ENCODE measurements around the gene OOSP4B.
"Not testable (repeated sequence)": the region's sequence is repeated elsewhere in the genome, so short reads cannot be mapped to it uniquely, and the experiment has no call there.

OOSP4B gene

GRCh38 chr11:60016881-60017280 is at the start of gene OOSP4B:
OOSP4B (plus strand) TSS chr11:60017181.
- DNase-seq (ENCODE audit: low spot score): no peak
- TF ChIP-seq, protein P1, sequence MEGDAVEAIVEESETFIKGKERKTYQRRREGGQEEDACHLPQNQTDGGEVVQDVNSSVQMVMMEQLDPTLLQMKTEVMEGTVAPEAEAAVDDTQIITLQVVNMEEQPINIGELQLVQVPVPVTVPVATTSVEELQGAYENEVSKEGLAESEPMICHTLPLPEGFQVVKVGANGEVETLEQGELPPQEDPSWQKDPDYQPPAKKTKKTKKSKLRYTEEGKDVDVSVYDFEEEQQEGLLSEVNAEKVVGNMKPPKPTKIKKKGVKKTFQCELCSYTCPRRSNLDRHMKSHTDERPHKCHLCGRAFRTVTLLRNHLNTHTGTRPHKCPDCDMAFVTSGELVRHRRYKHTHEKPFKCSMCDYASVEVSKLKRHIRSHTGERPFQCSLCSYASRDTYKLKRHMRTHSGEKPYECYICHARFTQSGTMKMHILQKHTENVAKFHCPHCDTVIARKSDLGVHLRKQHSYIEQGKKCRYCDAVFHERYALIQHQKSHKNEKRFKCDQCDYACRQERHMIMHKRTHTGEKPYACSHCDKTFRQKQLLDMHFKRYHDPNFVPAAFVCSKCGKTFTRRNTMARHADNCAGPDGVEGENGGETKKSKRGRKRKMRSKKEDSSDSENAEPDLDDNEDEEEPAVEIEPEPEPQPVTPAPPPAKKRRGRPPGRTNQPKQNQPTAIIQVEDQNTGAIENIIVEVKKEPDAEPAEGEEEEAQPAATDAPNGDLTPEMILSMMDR (IDR thresholded peaks at IDR 0.05): no peak
- Histone ChIP-seq H3K27ac (no peak within 1 kb of the TSS), H3K4me3 (no peak within 1 kb of the TSS)

DNA sequence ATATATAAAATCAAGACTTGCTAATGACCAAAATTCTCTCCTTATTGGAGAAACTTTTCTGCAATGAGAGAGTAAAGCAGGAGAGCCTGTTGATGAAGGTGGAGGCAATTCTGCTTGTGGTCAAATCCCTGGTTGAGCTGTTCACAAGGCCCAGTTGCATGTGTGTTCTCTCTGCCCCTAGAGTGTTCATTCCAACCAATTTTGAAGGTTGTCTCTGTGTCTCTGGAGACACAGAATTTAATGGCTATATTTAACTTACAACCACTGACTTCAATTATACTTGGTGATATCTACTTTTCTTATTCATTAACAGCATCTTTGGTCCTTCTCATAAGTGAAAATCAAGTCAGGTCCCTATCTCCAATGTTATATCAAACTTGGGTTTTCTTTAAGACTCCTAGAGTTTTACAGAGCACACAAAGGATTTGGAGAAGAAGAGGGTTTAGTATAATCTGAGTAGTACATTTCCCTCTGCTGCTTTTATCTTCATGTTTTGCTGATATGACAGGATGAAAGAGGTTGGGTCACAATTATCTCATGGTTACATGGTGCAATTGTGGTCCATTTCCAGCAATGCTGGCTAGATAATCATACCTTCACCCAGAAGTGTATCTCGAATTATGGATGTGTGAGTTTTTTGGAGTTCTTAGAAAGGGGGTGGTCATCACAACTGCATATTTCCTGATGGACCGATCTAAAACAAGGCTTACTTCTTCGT is 49.1 kb upstream of the OOSP4B start:
- no peak for DNase-seq (ENCODE audit: low spot score)
- H3K4me3 ChIP-seq: no peak overlapping the region
- TF ChIP-seq, protein P1 (IDR thresholded peaks at IDR 0.05): no peak
- H3K27ac ChIP-seq: no peak overlapping the region

- H3K4me3 ChIP-seq: no peak overlapping the region
- no peak for DNase-seq (ENCODE audit: low spot score)
- TF ChIP-seq, protein P1 (IDR thresholded peaks at IDR 0.05): no peak
- no peak overlapping the region for H3K27ac ChIP-seq
These were observed 48.6 kb upstream of the OOSP4B start for GRCh38 chr11:59968395-59968783.

GRCh38 chr11:59973097-59973496 is 43.9 kb upstream of the OOSP4B start:
- DNase-seq (ENCODE audit: low spot score): no peak
- TF ChIP-seq, protein P1 (IDR thresholded peaks at IDR 0.05): no peak
- no peak overlapping the region for H3K4me3 ChIP-seq
- no peak overlapping the region for H3K27ac ChIP-seq

DNA sequence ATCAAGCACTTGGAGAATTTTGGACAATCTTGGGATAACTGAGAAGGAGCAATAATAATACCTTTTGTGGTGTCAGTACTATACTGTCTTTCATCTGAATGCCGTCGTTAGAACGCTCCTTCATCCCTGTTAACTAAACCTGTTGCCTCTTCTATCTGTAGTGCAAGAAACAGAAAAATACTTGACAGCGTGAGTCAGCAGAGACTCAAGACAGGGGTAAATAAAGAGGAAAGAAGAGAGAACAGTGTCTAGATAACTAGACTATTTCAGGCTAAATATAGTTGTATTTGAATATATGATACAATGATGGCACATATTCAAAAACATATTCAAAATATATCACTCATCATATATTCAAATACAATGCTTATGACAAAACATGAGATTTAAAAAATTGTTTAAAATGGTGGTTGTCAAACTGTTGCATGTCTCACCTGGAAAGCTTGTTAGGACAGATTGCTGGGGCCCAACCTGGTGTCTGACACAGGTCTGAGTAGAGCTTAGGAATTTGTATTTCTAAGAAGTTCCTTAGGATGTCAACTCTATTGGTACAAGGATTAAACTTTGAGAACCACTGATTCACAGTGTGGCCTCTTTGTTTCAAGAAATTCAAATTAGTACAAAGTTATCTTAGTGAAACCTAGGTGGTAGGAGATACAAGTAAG is 35.7 kb upstream of the OOSP4B start:
- Histone ChIP-seq H3K4me3 (no peak overlapping the region), H3K27ac (no peak overlapping the region)
- no peak for DNase-seq (ENCODE audit: low spot score)
- TF ChIP-seq, protein P1 (IDR thresholded peaks at IDR 0.05): no peak

- not testable (repeated sequence) for DNase-seq (ENCODE audit: low spot score); H3K27ac ChIP-seq; H3K4me3 ChIP-seq
These were observed 34.9 kb upstream of the OOSP4B start for GRCh38 chr11:59982037-59982436.

DNA sequence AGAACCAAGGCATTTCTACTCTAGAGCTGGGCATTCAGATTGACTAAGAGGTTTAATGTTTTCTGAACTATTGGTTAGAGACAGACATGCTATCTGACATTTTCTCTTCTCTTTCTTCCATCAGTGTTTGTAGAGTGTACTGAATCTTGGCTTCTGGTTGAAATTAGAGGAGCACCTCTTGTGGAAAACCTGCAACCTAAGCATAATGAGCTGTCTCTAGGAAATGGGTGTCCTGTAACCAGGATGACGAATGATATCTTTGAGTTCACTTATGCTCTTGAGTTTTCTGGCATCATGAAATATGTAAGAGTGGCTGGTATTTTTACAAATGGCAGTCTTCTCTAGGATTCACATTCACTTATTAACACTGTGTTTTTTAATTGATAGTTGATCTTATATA is 33.8 kb upstream of the OOSP4B start:
- no peak overlapping the region for H3K4me3 ChIP-seq
- no peak overlapping the region for H3K27ac ChIP-seq
- DNase-seq (ENCODE audit: low spot score): no peak
- TF ChIP-seq, protein P1 (IDR thresholded peaks at IDR 0.05): no peak
